Type B pancreatic cell (in vitro differentiated cells): ENCODE measurements around the gene CAMTA1. TPM values are rescaled to one million over a fixed set of nuclear protein-coding genes. Genes with fewer than 3 reads are reported as not detected.

Source experiments
- DNase-seq: peaks from one replicate; pipeline ENCODE4 v3.0.0; 2021; ENCODE audit warnings: mixed read lengths; ENCODE audit not compliant: unreplicated experiment; ENCODE audit errors: extremely low spot score
- H3K27ac Mint-ChIP-seq: 2 replicates; pipeline ENCODE4 v1.8.0; 2021; ENCODE audit warnings: mild to moderate bottlenecking, mixed read lengths
- H3K27me3 Mint-ChIP-seq: 2 replicates; pipeline ENCODE4 v1.8.0; 2021; ENCODE audit warnings: mixed read lengths
- H3K36me3 Mint-ChIP-seq: 2 replicates; pipeline ENCODE4 v1.8.0; 2021; ENCODE audit warnings: mixed read lengths
- H3K4me1 Mint-ChIP-seq: one replicate; pipeline ENCODE4 v1.8.0; 2021; ENCODE audit warnings: mixed read lengths; ENCODE audit not compliant: unreplicated experiment
- H3K4me3 Mint-ChIP-seq: 2 replicates; pipeline ENCODE4 v1.8.0; 2021; ENCODE audit warnings: mild to moderate bottlenecking, mixed read lengths
- H3K9me3 Mint-ChIP-seq: 2 replicates; pipeline ENCODE4 v1.8.0; 2021; ENCODE audit warnings: mixed read lengths
- CTCF ChIP-seq: fragments of 200-600 bp; sonication (generic); conservative IDR thresholded peaks from 2 replicates; pipeline ENCODE4 v1.5.0; 2021; ENCODE audit warnings: antibody characterized with exemption, mild to moderate bottlenecking
- total RNA-seq: library from RNA; stranded (reverse); gene quantifications from 2 replicates; pipeline ENCODE4 v1.2.1, GENCODE V29; 2021; ENCODE audit warnings: low replicate concordance

The CAMTA1 gene
- total RNA-seq, 1 donor from 2014 or later, result 82.5 TPM

- Mint-ChIP-seq H3K36me3 (no peaks in the 10 kb centered on the region), H3K4me3 (no peak overlapping the region), H3K4me1 (no peaks in the 10 kb centered on the region), H3K27ac (no peak overlapping the region), H3K9me3 (no peaks in the 10 kb centered on the region), H3K27me3 (peaks cover 10% of the 10 kb centered on the region)
- no peak for TF ChIP-seq CTCF
- no peak for DNase-seq
Measured at GRCh38 chr1:7026169-7026568, 240.9 kb downstream of the CAMTA1 start.

DNA sequence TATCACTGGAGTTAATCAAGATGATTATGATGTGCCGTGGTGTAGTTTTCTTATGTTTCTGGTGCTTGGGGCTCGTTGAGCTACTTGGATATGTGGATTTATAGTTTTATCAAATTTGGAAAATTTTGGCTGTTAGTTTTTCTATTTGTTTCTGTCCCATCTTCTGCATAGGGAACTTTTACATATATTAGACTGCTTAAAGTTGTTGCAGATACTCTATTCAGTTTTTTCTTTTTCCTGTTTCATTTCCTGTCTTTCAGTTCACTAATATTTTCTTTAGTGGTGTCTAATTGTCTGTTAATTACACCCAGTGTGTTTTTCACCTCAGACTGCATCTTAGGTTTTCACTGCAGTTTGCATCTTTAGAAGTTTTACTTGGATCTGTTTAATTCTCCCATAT is 247.7 kb downstream of the CAMTA1 start:
- no peaks in the 10 kb centered on the region for H3K4me1 Mint-ChIP-seq
- no peak for DNase-seq
- no peak overlapping the region for H3K27ac Mint-ChIP-seq
- H3K27me3 Mint-ChIP-seq, result peaks cover 7% of the 10 kb centered on the region
- no peak for TF ChIP-seq CTCF
- H3K36me3 Mint-ChIP-seq, result no peaks in the 10 kb centered on the region
- H3K4me3 Mint-ChIP-seq, result no peak overlapping the region
- no peaks in the 10 kb centered on the region for H3K9me3 Mint-ChIP-seq

- H3K4me3 Mint-ChIP-seq, result no peak overlapping the region
- H3K27ac Mint-ChIP-seq, result no peak overlapping the region
- H3K27me3 Mint-ChIP-seq, result peaks cover 4% of the 10 kb centered on the region
- H3K4me1 Mint-ChIP-seq, result no peaks in the 10 kb centered on the region
- no peak for DNase-seq
- no peaks in the 10 kb centered on the region for H3K36me3 Mint-ChIP-seq
- no peak for TF ChIP-seq CTCF
- H3K9me3 Mint-ChIP-seq, result no peaks in the 10 kb centered on the region
Measured at GRCh38 chr1:7036386-7036785, 251.1 kb downstream of the CAMTA1 start.

DNA sequence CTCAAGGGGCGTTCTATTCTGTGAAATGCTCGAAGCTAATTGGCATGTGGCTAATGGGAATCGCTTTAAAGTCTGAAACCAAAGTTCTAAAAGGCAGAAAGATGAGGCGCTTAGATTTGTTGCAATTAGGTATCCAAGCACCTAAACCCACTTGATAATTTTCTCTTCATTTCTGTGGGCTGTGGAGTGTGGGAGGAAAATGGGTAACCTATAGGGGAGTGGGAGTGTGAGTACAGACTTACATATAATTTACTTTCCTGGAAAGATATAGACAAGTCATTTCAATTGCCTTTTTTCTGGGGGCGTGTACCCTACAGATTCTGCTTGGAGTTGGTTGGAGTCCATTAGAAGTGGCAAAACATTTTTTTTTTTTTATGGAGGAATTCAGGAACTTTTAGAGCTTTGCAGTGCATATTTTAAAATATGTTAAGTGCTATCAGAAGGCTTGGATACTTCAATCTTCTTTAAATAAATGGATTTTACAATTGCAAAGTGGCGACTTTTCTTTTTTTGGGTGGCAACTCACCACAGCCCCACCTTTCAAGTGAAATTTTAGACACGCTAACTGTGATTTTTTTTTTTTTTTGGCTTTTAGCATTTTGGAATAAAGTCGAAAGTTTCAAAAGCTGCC is 254.5 kb downstream of the CAMTA1 start:
- no peaks in the 10 kb centered on the region for H3K36me3 Mint-ChIP-seq
- DNase-seq, result no peak
- no peak overlapping the region for H3K27ac Mint-ChIP-seq
- no peak overlapping the region for H3K4me3 Mint-ChIP-seq
- no peak for TF ChIP-seq CTCF
- peaks cover 13% of the 10 kb centered on the region for H3K27me3 Mint-ChIP-seq
- no peaks in the 10 kb centered on the region for H3K9me3 Mint-ChIP-seq
- no peaks in the 10 kb centered on the region for H3K4me1 Mint-ChIP-seq

DNA sequence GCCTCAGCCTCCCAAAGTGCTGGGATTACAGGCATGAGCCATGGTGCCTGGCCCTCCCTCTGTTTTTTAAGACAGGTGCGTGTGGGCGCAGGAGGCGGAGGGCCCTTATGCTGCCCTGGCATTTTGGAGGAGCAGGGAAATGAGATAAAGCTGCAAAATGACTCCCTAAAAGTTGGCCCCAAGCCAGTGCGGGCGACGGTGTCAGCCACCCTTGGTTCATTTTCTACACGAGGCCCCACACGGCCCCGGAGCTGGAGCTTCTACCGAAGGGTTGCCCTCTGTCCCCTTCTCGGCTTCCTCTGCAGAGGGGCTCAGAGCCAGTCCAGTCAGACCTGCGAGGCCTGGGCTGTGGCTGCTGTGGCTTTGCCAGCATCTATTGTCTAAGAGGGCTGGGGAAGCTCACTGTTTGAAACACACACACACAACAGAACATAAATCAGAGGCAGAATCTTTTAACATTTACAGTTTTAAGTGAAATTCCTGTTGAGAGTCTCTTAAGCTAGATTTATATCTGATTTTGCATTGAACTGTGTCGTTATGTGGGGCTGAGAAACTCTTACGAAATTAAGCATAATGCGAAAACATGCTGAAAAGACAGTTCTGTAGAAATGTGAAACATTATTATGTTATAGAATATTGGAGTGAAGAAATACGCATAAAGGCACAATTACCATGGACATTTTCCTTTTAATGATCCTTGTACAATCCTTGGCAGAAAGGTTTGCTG is 255.9 kb downstream of the CAMTA1 start:
- no peak for DNase-seq
- Mint-ChIP-seq H3K36me3 (no peaks in the 10 kb centered on the region), H3K27me3 (peaks cover 23% of the 10 kb centered on the region), H3K4me3 (no peak overlapping the region), H3K4me1 (no peaks in the 10 kb centered on the region), H3K9me3 (no peaks in the 10 kb centered on the region), H3K27ac (no peak overlapping the region)
- no peak for TF ChIP-seq CTCF
